LoVo (cell line): Measurements from ENCODE around the gene NFATC1.

Experiments used
- DNase-seq: peaks from one replicate; pipeline ENCODE4 v3.0.0-alpha.2; 2016; ENCODE audit warnings: low spot score

Gene NFATC1

DNA sequence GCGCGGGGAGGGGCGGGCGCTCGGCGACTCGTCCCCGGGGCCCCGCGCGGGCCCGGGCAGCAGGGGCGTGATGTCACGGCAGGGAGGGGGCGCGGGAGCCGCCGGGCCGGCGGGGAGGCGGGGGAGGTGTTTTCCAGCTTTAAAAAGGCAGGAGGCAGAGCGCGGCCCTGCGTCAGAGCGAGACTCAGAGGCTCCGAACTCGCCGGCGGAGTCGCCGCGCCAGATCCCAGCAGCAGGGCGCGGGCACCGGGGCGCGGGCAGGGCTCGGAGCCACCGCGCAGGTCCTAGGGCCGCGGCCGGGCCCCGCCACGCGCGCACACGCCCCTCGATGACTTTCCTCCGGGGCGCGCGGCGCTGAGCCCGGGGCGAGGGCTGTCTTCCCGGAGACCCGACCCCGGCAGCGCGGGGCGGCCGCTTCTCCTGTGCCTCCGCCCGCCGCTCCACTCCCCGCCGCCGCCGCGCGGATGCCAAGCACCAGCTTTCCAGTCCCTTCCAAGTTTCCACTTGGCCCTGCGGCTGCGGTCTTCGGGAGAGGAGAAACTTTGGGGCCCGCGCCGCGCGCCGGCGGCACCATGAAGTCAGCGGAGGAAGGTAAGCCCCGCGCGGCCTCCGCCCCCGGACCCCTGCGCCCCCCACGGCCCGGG is at the start of gene NFATC1:
TSS of gene NFATC1 (plus strand) at position 170 of the 644 bp plus-strand sequence. CDS start at position 465, 295 bp downstream.
- DNase-seq = peak; percentile 61

DNA sequence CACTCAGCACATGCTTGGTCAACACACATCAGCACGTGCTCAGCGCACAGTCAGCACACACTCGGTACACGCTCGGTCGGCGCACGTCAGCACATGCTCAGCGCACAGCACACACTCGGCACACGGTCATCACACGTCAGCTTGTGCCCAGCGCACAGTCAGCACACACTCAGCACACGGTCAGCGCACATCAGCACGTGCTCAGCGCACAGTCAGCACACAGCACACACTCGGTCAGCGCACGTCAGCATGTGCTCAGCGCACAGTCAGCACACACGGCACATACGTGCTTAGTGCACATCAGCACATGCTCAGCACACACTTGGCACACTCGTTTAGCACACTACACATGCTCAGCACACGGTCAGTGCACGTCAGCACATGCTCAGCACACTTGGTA is 49.7 kb upstream of the NFATC1 start:
- no peak for DNase-seq

DNA sequence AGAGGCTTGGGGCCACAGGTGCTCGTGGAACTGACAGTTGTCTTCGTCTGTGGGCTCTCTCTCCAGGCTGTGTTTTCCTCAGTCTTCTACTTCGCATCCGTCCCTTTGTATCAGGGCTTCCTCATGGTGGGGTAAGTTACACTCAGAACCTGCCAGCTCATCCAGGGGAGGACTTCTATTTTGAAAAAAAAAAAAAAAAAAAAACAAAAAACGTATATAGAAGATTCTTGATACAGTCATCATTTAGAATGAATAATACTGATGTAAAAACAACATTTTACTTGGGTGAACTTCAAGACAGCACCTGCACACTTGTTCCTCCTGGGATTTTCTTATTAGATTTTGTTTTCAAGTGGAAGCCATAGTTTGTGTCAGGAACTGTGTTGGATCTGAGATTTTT is 47.7 kb upstream of the NFATC1 start:
- DNase-seq = no peak

DNA sequence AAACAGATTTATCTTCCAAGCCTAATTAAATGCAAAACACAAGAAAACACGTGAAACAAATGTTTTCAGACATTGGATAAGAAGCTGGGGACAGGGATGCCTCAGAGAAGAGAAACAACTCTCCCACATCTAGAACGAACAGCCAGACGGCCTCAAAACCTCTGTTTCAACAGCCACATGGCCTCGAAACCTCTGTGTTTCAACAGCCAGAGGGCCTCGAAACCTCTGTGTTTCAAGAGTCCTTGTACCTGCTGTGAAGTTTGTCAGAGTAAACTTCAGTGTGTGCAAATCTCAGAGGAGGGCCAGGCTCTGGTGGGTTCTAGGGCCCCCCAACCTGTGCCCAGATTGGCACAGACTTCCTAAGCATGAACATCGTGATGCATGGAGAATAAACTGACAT is 43.3 kb upstream of the NFATC1 start:
- no peak for DNase-seq

DNA sequence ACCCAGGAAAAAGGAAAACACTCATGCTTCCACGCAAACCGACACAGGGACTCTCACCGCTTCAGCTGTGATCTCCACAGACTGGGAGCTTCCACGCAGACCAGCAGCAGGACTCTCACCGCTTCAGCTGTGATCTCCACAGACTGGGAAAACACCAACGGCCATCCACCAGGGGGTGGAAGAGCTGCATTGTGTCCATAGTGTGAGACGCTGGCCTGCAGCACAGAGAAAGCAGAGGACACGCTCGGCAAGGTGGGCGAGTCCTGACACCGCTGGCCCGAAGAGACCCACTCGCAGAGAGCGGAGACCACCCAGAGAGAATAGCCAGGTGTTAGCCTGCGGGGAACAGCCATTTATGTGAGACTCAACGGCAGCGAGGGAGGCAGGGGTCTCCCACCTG is 42.5 kb upstream of the NFATC1 start:
- DNase-seq = no peak

DNA sequence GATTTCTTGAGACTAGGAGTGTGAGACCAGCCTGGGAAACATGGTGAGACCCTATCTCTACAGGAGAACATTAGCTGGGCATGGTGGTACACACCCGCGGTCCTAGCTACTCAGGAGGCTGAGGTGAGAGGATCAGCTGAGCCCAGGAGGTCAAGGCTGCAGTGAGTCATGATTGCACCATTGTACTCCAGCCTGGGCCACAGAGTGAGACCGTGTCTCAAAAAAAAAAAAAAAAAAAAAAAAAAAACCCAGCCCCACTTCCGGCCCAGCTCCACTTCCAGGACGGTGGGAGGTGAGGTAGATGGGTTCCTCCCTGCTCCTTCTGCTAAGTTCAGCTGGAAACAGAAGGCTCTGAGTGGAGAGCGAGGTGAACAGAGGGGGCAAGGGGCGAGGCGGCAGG is 41.4 kb upstream of the NFATC1 start:
- no peak for DNase-seq

DNA sequence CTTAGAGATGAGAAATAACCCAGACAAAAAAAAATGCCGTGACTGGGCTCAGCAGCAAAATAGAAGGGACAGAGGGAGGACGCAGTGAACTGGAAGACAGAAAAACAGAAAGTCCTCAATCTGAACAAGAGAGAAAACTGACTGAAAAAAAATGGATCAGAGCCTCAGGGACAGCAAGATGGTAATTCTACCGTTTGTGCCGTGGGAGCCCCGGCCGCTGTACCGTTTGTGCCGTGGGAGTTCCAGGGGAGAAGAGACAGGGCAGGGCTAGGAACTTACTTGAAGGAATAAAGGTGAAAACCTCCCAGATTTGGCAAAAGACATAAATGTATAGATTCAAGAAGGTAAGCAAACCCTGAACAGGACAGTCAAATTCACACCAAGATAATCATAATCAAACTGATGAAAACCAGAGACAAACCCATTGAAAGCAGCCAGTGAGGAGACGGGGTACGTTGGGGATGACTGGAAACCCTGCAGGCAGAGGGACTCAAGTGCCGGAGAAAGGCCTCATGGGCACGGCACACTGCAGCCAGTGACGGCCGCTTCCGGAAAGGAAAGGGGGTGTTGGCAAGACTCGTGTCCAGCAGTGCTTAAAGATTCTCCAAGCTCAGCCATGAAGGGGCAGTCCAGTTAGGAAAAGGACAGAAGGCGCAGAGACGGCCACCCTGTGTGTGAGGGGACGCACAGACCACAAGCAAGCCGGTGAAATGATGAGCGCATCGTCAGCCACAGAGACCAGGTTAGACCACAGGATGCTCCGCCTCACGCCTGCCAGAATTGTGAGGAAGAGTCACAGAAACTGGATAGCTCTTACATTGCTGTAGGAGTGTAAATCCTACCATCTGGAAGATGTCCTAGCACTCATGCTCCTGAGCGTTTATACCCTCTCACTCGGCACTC is 40.0 kb upstream of the NFATC1 start:
- DNase-seq = no peak

DNA sequence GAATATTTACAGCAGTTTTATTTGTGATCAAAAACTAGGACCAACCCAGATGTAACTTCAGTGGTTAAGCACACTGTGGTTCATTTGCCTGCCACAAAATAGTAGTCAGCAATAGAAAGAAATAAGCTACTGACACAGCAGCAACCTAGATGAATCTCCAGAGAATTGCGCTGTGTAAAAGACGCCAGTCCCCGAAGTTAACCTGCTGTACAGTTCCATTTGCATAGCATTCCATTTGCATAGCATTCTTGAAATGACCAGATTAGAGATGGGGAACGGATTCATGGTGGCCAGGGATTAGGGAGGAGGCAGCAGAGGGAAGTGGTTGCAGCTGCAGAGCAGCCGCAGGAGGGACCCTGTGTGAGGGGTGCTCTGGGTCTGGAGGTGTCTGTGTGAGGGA is 39.3 kb upstream of the NFATC1 start:
- DNase-seq = no peak

DNA sequence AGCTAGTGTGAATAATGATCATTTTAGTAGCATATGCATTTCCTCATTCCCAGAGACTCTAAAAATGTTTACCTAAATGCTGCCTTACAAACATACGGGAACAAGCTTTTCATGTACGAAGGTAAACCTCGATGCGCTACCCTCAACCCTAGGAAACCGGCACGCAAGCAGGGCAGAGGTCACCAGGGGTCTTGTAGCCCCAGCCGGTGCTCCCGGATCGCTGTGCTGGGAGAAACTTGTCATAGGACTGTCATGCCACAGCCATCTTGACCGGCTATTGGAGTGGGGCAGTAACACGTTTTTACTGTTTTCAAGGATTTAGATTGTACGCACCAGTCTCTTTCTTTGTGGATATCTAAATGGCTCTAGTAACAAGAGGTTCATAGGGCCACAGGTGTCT is 34.8 kb upstream of the NFATC1 start:
- no peak for DNase-seq

DNA sequence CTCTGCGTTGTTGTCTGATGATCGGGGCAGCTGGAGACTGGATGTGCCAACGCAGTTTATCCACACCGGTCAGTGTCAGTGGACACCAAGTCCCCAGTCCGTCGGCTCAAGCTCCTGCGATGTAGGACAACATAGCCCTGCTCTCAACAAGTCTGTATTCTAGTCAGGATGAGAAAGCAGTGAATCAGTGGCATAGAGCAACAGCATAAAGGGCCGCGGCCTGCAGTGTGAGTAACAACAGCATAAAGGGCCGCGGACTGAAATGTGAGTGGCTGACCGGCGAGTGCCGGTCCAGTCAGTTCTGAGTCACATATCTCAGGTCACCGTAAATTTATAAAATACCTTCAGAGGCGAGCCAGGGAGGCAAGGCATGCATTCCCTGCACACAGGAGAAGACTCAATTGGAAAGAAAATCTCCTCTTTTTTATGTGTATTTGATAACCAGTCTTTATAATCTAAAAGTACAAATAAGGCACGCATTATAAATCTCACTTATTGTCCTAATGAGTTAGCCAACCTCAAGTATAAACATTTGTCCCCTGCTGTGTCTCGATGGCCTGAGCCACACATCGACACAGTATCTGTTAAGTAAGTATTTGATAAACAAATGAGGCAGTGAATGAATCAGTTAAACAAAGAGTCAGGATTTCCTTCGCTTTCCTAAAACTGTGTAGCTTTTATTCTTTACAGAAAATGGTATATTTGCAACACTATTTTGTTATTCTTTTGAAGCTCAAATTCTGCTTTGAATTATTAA is 33.8 kb upstream of the NFATC1 start:
- no peak for DNase-seq

DNA sequence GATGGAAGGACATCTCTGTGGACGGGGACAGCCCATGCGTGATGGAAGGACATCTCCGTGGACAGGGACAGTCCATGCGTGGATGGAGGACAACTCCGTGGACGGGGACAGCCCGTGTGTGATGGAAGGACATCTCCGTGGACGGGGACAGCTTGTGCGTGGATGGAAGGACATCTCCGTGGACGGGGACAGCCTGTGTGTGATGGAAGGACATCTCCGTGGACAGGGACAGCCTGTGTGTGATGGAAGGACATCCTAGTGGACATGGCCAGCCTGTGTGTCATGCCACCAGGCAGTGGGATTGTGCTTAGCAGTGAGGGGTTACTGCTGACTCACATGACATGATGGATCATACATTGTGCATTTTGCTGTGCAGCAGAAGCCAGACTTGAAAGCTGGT is 30.0 kb upstream of the NFATC1 start:
- DNase-seq = no peak

DNA sequence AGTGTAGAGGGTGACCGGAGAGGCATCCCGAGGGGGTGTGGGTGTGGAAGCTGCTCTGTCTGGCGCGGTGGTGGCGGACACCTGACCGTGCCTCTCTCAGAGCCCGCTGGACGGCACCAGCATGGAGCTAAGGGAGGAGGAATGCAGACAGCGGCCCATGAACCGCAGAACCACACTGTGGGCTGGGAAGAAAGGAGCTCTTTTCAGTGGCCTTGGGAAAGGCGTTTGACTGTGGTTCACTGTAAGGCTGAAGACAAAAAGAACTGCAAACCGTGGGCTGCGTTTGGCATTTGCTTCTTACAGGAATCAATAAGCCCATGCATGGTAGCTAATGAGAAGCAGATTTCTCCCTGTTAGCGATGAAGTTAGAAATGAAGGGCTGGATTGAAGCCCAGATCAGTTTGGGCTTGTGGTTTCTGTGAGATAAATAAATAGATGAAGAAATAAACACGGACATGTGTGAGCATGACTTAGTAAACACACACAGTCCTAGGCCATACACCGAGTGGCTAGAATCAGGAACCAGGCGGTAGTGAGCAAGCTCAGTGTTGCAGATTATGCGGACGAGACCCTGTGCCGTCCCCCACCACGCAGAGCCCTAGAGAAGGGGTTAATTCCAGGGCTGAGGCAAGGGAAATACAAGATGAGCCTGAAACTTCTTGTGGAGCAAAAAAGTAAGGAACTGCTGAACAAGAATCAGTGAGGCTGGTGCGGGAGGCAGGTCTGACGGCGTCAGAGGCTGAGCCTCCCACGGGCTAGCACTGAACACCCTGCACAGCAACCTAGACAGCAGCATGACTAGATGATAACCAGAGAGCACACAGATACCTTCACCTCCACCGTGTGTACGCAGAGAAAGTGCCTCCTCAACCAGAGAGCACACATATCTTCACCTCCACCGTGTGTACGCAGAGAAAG is 29.3 kb upstream of the NFATC1 start:
- no peak for DNase-seq

DNA sequence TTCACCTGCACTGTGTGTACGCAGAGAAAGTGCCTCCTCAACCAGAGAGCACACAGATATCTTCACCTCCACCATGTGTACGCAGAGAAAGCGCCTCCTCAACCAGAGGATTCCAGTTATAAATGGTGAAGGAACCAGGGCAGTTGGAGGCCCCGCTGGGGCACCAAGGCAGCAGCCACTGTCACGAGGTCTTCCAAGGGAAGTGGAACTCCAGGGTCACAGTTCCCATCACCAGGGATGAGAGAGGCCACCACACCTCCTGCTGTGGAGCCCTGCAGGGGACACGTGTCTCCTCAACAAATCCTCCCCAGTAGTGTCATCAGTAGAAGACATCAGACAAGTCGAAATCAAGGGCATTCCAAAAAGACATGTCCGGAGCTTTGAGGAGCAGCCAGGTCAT is 28.2 kb upstream of the NFATC1 start:
- DNase-seq = no peak

DNA sequence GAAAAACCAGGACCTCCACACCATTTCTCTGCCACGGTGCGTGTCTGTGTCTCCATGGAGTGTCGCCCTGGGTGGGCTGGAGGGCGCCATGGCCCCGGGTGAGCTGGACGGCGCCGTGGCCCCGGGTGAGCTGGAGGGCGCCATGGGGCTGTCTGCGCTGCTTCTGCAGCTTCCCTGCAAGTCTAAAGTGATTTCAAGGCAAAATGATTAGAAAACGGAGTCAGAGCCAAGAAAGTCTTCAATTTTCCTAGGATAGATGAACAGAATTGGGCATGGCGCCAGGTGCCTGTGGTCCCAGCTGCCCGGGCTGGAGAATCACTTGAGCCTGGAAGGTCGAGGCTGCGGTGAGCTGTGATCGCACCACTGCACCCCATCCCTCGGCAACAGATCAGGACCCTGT is 27.7 kb upstream of the NFATC1 start:
- DNase-seq = no peak

DNA sequence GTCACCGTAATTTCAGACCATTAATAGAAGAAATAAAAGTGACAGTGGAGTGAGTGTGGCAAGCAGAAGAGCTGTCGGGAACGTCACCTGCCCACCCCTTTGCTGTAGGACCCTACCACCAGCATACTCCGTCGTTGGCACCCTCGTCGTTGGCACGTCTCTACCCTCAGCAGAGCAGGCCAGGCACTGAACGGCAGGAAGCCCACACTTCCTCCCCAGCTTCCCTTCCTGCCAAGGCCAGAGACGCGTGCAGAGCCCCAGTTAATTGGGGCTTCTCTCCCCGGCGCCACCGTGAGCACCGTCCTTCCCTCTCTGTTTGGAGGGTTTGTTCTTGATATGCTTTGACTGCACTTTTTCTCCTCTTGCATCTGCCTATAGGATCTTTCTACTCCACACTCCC is 27.0 kb upstream of the NFATC1 start:
- DNase-seq = no peak

DNA sequence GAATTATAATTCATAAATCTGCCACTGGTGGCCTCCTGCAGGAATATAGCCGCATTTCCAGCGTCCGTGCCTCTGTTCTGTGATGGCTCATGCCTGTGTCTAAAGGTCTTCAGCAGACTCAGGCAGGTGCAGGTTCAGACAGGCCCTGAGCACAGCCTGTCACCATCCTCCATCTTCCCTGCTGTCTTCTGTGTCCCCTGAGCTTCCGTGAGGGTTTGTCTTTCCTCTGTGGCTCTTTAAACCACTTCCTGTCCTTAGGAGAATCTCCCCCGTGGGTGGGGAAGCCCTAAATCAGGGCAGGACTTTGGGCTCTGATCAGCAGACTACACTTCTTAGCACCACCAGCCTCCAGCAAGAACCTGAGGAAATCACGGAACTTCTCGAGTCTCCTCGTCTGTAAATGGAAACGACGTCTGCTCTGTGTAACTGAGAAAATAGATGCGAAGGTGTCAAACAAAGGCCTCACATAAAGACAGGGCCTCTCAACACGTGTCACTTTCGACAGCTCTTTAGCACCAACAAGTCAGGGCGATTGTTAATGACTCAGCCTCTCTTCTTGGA is 24.1 kb upstream of the NFATC1 start:
- DNase-seq = no peak

DNA sequence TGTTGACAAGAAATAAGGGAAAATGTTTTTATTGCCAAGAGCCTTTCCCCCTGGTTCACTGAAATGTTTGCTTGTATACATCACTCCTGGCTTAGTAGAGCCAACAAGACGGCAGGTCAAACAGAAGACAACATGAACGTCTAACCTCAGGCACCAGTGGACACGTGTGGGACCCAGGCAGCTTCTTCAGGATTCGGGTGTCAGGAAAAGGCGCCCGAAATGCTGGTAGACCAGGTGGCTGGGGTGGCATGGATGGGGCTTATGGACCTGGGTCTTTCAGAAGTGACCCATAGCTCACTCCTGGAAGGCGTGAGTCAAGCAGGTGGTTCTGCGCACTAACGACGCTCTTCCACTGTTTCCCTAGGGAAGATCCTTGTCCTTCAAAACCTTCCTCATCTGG is 23.3 kb upstream of the NFATC1 start:
- DNase-seq = no peak

DNA sequence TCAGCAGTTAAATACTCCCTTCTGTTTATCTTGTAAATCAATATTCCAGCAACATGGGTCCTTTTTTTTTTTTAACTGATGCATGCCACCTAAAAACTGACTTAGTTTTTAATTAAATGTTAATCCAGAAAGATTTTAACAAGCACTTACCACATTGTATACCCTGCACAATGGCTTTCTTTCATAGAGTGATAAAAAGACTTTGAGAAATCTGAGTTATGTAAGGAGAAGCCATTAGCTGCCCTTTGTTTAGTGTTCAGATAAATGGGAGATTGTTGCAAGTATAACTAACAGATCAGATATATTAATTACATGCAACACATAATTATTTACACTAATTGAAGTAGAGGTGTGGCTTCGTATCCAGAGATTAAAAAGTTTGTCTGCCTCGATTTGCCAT is 22.7 kb upstream of the NFATC1 start:
- no peak for DNase-seq

DNA sequence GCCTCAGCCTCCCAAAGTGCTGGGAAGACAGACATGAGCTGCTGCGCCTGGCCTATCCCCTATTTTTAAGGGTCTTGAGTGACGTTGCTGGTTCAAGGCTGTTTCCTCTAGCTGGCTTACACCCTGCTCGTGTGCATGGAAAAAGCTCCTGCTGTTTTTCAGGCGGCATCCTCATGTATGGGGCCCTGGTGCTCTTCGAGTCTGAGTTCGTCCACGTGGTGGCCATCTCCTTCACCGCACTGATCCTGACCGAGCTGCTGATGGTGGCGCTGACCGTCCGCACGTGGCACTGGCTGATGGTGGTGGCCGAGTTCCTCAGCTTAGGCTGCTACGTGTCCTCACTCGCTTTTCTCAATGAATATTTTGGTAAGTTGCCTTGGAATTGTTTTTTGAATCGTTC is 22.0 kb upstream of the NFATC1 start:
- DNase-seq = no peak

DNA sequence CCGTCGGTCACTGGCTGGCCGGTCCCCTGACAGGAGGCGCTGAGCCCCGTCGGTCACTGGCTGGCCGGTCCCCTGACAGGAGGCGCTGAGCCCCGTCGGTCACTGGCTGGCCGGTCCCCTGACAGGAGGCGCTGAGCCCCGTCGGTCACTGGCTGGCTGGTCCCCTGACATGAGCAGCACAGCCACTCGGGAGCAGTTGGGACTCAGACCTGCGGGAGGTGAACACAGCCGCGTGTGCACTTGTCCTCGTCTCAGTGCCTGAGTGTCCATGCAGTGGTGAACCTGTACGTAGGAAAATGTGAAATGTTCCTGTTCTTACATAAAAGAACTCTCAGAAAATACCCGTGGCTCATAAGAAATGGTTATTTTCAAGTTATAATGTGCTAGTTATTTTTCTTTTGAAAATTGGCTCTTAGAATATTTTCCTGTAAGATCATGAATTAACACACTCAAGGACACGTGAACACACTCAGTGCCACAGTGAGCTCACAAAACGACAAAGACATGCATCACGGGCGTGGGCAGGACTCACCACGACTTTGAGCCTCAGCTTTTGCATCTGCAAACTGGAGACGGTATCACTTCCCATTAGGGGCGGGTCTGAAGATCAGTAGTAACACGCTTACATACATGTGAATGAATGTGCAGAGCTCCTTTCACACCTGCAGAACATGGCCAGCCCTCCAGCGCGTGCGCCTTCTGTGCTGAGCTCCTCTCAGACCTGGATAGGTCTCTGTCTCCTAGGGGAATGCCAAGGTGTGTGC is 21.1 kb upstream of the NFATC1 start:
- no peak for DNase-seq
